ENCODE measurements around the gene ARHGAP9. TPM values are rescaled to one million over a fixed set of nuclear protein-coding genes. Genes with fewer than 3 reads are reported as not detected.

ARHGAP9 gene
- total RNA-seq, 1 experiment from 2014 or later: not detected

DNA sequence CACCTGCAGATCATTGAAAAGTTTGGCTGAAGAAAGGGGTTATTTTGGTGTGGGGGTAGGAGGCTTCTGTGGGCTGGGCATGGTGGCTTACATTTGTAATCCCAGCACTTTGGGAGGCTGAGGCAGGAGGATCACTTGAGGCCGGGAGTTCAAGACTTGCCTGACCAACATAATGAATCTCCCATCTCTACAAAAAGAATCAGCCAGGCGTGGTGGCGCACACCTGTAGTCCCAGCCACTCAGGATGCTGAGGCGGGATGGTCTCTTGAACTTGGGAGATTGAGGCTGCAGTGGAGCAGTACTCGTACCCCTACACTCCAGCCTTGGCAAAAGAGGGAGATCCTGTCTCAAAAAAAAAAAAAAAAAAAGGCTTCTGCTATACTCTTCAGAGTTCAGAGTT, 33.6 kb upstream of the ARHGAP9 start:
- H3K27ac ChIP-seq: no peak overlapping the region
- no peak for DNase-seq
- H3K27me3 ChIP-seq (ENCODE audit: insufficient read depth, low read depth): no peaks in the 10 kb centered on the region
- peaks cover 20% of the 10 kb centered on the region for H3K79me2 ChIP-seq (ENCODE audit: low read depth)
- no TSS peak for BruUV-seq (replicated peaks)
- H3K4me2 ChIP-seq: no peak overlapping the region
- no peak overlapping the region for H3K4me3 ChIP-seq
- ChIA-PET POLR2A (ENCODE audit: unreplicated experiment) (interaction anchor here (0.7 kb wide), 1 partner anchor 1512 kb away, joined by 4 read pairs; no protein-coding TSS in a partner anchor), CTCF (no interaction called here)
- peaks cover 86% of the 10 kb centered on the region for H4K20me1 ChIP-seq (ENCODE audit: insufficient read depth)
- intact Hi-C loops (cut with micrococcal nuclease; ENCODE audit: unreplicated experiment): no loop called here
- TF ChIP-seq EZH2 (IDR thresholded peaks at IDR 0.05; ENCODE audit: low read depth) (no peak), CTCF (conservative IDR thresholded peaks at IDR 0.05) (no peak)
- no peak overlapping the region for H2AFZ ChIP-seq
- H3K9me2 ChIP-seq (ENCODE audit: insufficient read depth): no peaks in the 10 kb centered on the region
- H3K9me3 ChIP-seq (ENCODE audit: insufficient read depth, low read depth): no peaks in the 10 kb centered on the region
- peaks cover 63% of the 10 kb centered on the region for H3K36me3 ChIP-seq (ENCODE audit: low read depth)
- peaks cover 83% of the 10 kb centered on the region for H3F3A ChIP-seq (ENCODE audit: insufficient read depth, low read depth)
- peaks cover 4% of the 10 kb centered on the region for H3K4me1 ChIP-seq (replicated peaks; ENCODE audit: insufficient read depth)

GRCh38 chr12:57512665-57513064, 33.0 kb upstream of the ARHGAP9 start:
- Histone ChIP-seq H3F3A (ENCODE audit: insufficient read depth, low read depth) (peaks cover 77% of the 10 kb centered on the region), H3K4me3 (no peak overlapping the region), H3K27me3 (ENCODE audit: insufficient read depth, low read depth) (no peaks in the 10 kb centered on the region), H4K20me1 (ENCODE audit: insufficient read depth) (peaks cover 80% of the 10 kb centered on the region), H3K9me2 (ENCODE audit: insufficient read depth) (no peaks in the 10 kb centered on the region), H3K27ac (no peak overlapping the region), H3K9me3 (ENCODE audit: insufficient read depth, low read depth) (no peaks in the 10 kb centered on the region), H2AFZ (no peak overlapping the region), H3K36me3 (ENCODE audit: low read depth) (peaks cover 57% of the 10 kb centered on the region), H3K4me1 (replicated peaks; ENCODE audit: insufficient read depth) (no peaks in the 10 kb centered on the region), H3K4me2 (no peak overlapping the region), H3K79me2 (ENCODE audit: low read depth) (peaks cover 14% of the 10 kb centered on the region; the same call in 1 of the 2 replicates)
- no TSS peak for BruUV-seq (replicated peaks)
- TF ChIP-seq CTCF (conservative IDR thresholded peaks at IDR 0.05) (no peak), EZH2 (IDR thresholded peaks at IDR 0.05; ENCODE audit: low read depth) (no peak)
- DNase-seq: no peak
- intact Hi-C loops (cut with micrococcal nuclease; ENCODE audit: unreplicated experiment): no loop called here
- CTCF ChIA-PET: no interaction called here
- POLR2A ChIA-PET (ENCODE audit: unreplicated experiment): interaction anchor here (0.5 kb wide), 1 partner anchor 59 kb away, joined by 3 read pairs; no protein-coding TSS in a partner anchor

GRCh38 chr12:57511588-57512325, 32.1 kb upstream of the ARHGAP9 start:
- TF ChIP-seq CTCF (conservative IDR thresholded peaks at IDR 0.05) (no peak), EZH2 (IDR thresholded peaks at IDR 0.05; ENCODE audit: low read depth) (no peak)
- DNase-seq: no peak
- POLR2A ChIA-PET (ENCODE audit: unreplicated experiment): no interaction called here
- peaks cover 68% of the 10 kb centered on the region for H3F3A ChIP-seq (ENCODE audit: insufficient read depth, low read depth)
- 0 out of 2 replicates have a peak, but pooled peaks cover 7% of the 10 kb centered on the region for H3K79me2 ChIP-seq (ENCODE audit: low read depth)
- H3K36me3 ChIP-seq (ENCODE audit: low read depth): peaks cover 48% of the 10 kb centered on the region
- no peaks in the 10 kb centered on the region for H3K27me3 ChIP-seq (ENCODE audit: insufficient read depth, low read depth)
- no peaks in the 10 kb centered on the region for H3K9me2 ChIP-seq (ENCODE audit: insufficient read depth)
- H2AFZ ChIP-seq: no peak overlapping the region
- no peak overlapping the region for H3K4me3 ChIP-seq
- H3K4me2 ChIP-seq: no peak overlapping the region
- no peak overlapping the region for H3K27ac ChIP-seq
- no TSS peak for BruUV-seq (replicated peaks)
- intact Hi-C loops (cut with micrococcal nuclease; ENCODE audit: unreplicated experiment): no loop called here
- H3K9me3 ChIP-seq (ENCODE audit: insufficient read depth, low read depth): no peaks in the 10 kb centered on the region
- peaks cover 71% of the 10 kb centered on the region for H4K20me1 ChIP-seq (ENCODE audit: insufficient read depth)
- H3K4me1 ChIP-seq (replicated peaks; ENCODE audit: insufficient read depth): no peaks in the 10 kb centered on the region
- CTCF ChIA-PET: no interaction called here
